SK-N-SH treated with all-trans-retinoic acid at 6 μM for 48 hours (cell line): ENCODE measurements around the gene SLC44A5.

Source experiments
- ATAC-seq: fragments of 200-7000 bp; cut with Tn5 transposase; 3 replicates; pipeline ENCODE4 v1.9.1; 2020; ENCODE audit warnings: mild to moderate bottlenecking, moderate library complexity
- BACH2 ChIP-seq: fragments of 250-450 bp; sonication (Bioruptor Pico); IDR thresholded peaks from 2 replicates; pipeline ENCODE4 v1.9.0; 2021; ENCODE audit warnings: mild to moderate bottlenecking, borderline replicate concordance
- ESRRG ChIP-seq: fragments of 250-450 bp; sonication (Bioruptor Pico); IDR thresholded peaks from 2 replicates; pipeline ENCODE4 v1.6.1; 2021; ENCODE audit warnings: mild to moderate bottlenecking
- PPARA ChIP-seq: fragments of 250-450 bp; sonication (Bioruptor Pico); IDR thresholded peaks from 2 replicates; pipeline ENCODE4 v1.5.0; 2020; ENCODE audit warnings: mild to moderate bottlenecking, borderline replicate concordance
- ZC3H10 ChIP-seq: fragments of 250-450 bp; sonication (Bioruptor Pico); IDR thresholded peaks from 2 replicates; pipeline ENCODE4 v1.5.1; 2021; ENCODE audit warnings: mild to moderate bottlenecking, moderate library complexity
- ZFP3 ChIP-seq: fragments of 250-450 bp; sonication (Bioruptor Pico); IDR thresholded peaks from 2 replicates; pipeline ENCODE4 v1.5.0; 2020; ENCODE audit warnings: mild to moderate bottlenecking, moderate library complexity
- ZNF565 ChIP-seq: fragments of 450-650 bp; formaldehyde crosslinking; conservative IDR thresholded peaks from 2 replicates; pipeline ENCODE4 v1.5.0; 2020; ENCODE audit warnings: low read depth, mild to moderate bottlenecking, moderate library complexity
- TF ChIP-seq, protein P1 (sequence below): fragments of 250-450 bp; sonication (Bioruptor Pico); IDR thresholded peaks from 2 replicates; pipeline ENCODE4 v1.5.1; 2020; ENCODE audit warnings: low read depth, mild to moderate bottlenecking, moderate library complexity
- TF ChIP-seq, protein P2 (sequence below): fragments of 250-450 bp; sonication (Bioruptor Pico); IDR thresholded peaks from 2 replicates; pipeline ENCODE4 v1.5.1; 2021; ENCODE audit warnings: mild to moderate bottlenecking, moderate library complexity
- TF ChIP-seq, protein P3 (sequence below): fragments of 250-450 bp; sonication (Bioruptor Pico); IDR thresholded peaks from 2 replicates; pipeline ENCODE4 v1.5.0; 2020; ENCODE audit warnings: mild to moderate bottlenecking, moderate library complexity
- TF ChIP-seq, protein P4 (sequence below): fragments of 250-450 bp; sonication (Bioruptor Pico); IDR thresholded peaks from 2 replicates; pipeline ENCODE4 v1.8.0; 2021; ENCODE audit warnings: low read depth, mild to moderate bottlenecking, moderate library complexity, borderline replicate concordance

SLC44A5 gene

DNA sequence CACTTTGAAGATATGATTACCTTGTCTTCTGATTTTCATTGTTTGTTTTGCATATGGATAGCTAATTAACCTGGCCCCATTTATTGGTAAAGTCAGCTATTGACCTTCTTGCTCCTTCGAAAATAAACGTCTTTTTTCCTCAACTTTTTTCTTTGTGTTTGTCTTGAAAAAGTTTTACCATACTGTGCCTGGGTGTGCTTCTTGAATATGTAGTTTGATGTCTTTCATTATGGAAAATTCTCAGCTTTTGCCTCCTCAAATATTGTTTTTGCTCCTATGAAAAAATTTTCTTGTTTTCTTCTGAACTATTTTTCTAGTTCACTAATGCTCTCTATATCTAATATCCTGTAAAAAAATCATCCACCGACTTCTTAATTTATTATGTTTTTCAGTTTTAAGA lies 451.8 kb downstream of the SLC44A5 start:
- TF ChIP-seq, protein P1, sequence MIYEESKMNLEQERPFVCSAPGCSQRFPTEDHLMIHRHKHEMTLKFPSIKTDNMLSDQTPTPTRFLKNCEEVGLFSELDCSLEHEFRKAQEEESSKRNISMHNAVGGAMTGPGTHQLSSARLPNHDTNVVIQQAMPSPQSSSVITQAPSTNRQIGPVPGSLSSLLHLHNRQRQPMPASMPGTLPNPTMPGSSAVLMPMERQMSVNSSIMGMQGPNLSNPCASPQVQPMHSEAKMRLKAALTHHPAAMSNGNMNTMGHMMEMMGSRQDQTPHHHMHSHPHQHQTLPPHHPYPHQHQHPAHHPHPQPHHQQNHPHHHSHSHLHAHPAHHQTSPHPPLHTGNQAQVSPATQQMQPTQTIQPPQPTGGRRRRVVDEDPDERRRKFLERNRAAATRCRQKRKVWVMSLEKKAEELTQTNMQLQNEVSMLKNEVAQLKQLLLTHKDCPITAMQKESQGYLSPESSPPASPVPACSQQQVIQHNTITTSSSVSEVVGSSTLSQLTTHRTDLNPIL: no peak
- TF ChIP-seq, protein P2, sequence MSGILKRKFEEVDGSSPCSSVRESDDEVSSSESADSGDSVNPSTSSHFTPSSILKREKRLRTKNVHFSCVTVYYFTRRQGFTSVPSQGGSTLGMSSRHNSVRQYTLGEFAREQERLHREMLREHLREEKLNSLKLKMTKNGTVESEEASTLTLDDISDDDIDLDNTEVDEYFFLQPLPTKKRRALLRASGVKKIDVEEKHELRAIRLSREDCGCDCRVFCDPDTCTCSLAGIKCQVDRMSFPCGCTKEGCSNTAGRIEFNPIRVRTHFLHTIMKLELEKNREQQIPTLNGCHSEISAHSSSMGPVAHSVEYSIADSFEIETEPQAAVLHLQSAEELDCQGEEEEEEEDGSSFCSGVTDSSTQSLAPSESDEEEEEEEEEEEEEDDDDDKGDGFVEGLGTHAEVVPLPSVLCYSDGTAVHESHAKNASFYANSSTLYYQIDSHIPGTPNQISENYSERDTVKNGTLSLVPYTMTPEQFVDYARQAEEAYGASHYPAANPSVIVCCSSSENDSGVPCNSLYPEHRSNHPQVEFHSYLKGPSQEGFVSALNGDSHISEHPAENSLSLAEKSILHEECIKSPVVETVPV (CRISPR knock-in tag): no peak
- TF ChIP-seq, protein P3, sequence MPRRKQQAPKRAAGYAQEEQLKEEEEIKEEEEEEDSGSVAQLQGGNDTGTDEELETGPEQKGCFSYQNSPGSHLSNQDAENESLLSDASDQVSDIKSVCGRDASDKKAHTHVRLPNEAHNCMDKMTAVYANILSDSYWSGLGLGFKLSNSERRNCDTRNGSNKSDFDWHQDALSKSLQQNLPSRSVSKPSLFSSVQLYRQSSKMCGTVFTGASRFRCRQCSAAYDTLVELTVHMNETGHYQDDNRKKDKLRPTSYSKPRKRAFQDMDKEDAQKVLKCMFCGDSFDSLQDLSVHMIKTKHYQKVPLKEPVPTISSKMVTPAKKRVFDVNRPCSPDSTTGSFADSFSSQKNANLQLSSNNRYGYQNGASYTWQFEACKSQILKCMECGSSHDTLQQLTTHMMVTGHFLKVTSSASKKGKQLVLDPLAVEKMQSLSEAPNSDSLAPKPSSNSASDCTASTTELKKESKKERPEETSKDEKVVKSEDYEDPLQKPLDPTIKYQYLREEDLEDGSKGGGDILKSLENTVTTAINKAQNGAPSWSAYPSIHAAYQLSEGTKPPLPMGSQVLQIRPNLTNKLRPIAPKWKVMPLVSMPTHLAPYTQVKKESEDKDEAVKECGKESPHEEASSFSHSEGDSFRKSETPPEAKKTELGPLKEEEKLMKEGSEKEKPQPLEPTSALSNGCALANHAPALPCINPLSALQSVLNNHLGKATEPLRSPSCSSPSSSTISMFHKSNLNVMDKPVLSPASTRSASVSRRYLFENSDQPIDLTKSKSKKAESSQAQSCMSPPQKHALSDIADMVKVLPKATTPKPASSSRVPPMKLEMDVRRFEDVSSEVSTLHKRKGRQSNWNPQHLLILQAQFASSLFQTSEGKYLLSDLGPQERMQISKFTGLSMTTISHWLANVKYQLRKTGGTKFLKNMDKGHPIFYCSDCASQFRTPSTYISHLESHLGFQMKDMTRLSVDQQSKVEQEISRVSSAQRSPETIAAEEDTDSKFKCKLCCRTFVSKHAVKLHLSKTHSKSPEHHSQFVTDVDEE (CRISPR knock-in tag): no peak
- TF ChIP-seq ZC3H10 (no peak), PPARA (CRISPR knock-in tag) (no peak), BACH2 (CRISPR knock-in tag) (no peak), ZNF565 (CRISPR knock-in tag) (no peak), ZFP3 (no peak), ESRRG (CRISPR knock-in tag) (no peak)
- TF ChIP-seq, protein P4, sequence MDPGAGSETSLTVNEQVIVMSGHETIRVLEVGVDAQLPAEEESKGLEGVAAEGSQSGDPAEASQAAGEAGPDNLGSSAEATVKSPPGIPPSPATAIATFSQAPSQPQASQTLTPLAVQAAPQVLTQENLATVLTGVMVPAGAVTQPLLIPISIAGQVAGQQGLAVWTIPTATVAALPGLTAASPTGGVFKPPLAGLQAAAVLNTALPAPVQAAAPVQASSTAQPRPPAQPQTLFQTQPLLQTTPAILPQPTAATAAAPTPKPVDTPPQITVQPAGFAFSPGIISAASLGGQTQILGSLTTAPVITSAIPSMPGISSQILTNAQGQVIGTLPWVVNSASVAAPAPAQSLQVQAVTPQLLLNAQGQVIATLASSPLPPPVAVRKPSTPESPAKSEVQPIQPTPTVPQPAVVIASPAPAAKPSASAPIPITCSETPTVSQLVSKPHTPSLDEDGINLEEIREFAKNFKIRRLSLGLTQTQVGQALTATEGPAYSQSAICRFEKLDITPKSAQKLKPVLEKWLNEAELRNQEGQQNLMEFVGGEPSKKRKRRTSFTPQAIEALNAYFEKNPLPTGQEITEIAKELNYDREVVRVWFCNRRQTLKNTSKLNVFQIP (CRISPR knock-in tag): no peak
- no peak for ATAC-seq
